ENCODE data around the gene HIPK2. TPM values are rescaled to one million over a fixed set of nuclear protein-coding genes. Genes with fewer than 3 reads are reported as not detected.

Gene HIPK2
- total and polyA plus RNA-seq, 7 donors = 18.1 to 166 (median 78.5) TPM

DNA sequence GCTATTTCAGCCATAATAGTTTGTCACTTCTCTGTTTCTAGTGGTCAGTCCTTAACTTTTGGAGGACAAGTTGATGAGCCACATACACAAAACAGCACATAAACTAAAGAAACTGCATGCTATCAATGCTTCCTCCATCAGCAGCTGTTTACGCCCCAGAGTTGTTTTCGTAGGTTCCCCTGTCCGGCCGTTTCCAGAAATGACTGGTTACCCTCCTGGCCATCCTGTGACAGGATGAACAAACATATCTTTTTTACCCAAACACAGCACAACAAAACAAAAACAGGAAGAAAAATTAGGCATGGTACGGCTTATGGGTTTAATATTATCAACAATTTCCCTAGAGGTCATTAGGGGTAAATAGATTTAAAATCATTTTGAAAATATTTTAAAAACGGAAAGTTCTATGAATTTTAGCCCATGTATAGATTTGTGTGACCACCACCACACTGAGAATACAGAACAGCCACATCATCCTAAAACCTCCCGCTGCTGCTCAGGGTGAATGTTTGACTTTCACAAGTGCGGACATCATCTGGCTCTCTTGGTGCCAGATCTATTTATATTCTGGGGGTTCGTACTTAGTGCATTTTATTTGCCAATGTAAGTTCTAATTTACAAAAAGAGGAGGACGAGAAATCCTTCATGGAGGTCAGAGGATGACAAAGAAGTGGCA is 74.8 kb downstream of the HIPK2 start:
- WGBS, 3 donors = 36 to 41% (median 37%) methylated on average over 10 of the region's 10 CpGs
- peaks cover 41% of the 10 kb centered on the region for H3K4me1 ChIP-seq
- TF ChIP-seq, protein P1, sequence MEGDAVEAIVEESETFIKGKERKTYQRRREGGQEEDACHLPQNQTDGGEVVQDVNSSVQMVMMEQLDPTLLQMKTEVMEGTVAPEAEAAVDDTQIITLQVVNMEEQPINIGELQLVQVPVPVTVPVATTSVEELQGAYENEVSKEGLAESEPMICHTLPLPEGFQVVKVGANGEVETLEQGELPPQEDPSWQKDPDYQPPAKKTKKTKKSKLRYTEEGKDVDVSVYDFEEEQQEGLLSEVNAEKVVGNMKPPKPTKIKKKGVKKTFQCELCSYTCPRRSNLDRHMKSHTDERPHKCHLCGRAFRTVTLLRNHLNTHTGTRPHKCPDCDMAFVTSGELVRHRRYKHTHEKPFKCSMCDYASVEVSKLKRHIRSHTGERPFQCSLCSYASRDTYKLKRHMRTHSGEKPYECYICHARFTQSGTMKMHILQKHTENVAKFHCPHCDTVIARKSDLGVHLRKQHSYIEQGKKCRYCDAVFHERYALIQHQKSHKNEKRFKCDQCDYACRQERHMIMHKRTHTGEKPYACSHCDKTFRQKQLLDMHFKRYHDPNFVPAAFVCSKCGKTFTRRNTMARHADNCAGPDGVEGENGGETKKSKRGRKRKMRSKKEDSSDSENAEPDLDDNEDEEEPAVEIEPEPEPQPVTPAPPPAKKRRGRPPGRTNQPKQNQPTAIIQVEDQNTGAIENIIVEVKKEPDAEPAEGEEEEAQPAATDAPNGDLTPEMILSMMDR (IDR thresholded peaks at IDR 0.05) = no peak
- peak overlapping the region; percentile 48 for H3K27ac ChIP-seq
- DNase-seq (no peak), ATAC-seq (peak; percentile 55 to 79 (median 66))
- intact Hi-C loops (cut with DNase I) = no loop called here
- H3K27me3 ChIP-seq (ENCODE audit: insufficient read depth in 3 of 3, low read length in 2 of 3) = no peaks in the 10 kb centered on the region
- no peaks in the 10 kb centered on the region for H3K9me3 ChIP-seq
- H3K4me3 ChIP-seq = no peak overlapping the region
- H3K36me3 ChIP-seq (ENCODE audit: insufficient read depth in 1 of 2, low read depth in 1 of 2) = peaks cover 0 to 17% of the 10 kb centered on the region in 2 donors

DNA sequence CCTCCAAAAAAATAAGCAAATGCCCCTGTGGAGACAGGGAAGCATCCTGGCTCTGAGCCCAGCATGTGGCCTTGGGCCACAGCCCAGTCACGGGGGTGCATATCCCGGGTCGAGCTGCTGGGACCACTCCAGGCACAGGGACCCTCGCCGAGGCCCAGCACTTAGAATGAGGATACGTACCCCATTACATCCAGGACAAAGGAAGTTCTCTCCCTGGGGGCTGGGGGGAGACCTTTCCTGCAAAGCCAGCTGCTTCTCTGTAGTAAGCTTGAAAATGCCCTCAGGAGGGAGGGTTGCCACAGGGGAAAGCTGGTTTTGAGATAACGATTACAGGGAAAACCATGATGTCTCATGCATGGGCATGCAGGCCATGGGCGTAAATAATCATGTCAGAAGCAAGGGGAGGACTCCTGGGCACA is 75.5 kb downstream of the HIPK2 start:
- Histone ChIP-seq H3K27me3 (ENCODE audit: insufficient read depth in 3 of 3, low read length in 2 of 3) (no peaks in the 10 kb centered on the region), H3K27ac (peak overlapping the region; percentile 48), H3K4me3 (no peak overlapping the region), H3K9me3 (no peaks in the 10 kb centered on the region), H3K4me1 (peaks cover 40% of the 10 kb centered on the region), H3K36me3 (ENCODE audit: insufficient read depth in 1 of 2, low read depth in 1 of 2) (peaks cover 0 to 13% of the 10 kb centered on the region in 2 donors)
- DNase-seq = no peak
- 23 to 31% (median 31%) methylated on average over 8 of the region's 8 CpGs for WGBS, 3 donors
- TF ChIP-seq, protein P1 (IDR thresholded peaks at IDR 0.05) = no peak
- intact Hi-C loops (cut with DNase I) = no loop called here
- ATAC-seq = no peak

DNA sequence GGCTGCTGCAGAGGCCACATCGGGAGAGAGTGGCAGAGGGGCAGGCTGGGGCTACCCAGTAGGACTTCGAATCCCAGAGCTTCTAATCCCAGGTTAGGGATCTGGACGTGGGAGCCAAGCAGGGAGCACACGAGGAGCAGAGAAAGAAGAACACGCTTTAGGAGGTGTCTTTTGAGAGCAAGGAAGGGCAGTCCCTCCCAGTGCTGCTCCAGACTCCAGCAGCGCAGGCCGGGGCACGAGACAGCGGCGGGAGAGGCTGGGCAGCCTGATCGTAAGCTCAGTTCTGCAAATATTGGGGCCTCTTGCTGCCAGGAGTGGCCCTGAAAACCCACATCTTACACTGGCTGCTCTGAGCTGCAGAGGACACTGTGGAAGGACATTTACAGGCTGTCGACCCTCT is 75.9 kb downstream of the HIPK2 start:
- H3K4me1 ChIP-seq = peaks cover 36% of the 10 kb centered on the region
- DNase-seq = no peak
- 57 to 74% (median 59%) methylated on average over 12 of the region's 12 CpGs for WGBS, 3 donors
- intact Hi-C loops (cut with DNase I) = no loop called here
- no peak overlapping the region for H3K4me3 ChIP-seq
- no peaks in the 10 kb centered on the region for H3K27me3 ChIP-seq (ENCODE audit: insufficient read depth in 3 of 3, low read length in 2 of 3)
- H3K9me3 ChIP-seq = no peaks in the 10 kb centered on the region
- H3K36me3 ChIP-seq (ENCODE audit: insufficient read depth in 1 of 2, low read depth in 1 of 2) = peaks cover 0 to 13% of the 10 kb centered on the region in 2 donors
- no peak for ATAC-seq
- H3K27ac ChIP-seq = peak overlapping the region; percentile 27
- TF ChIP-seq, protein P1 (IDR thresholded peaks at IDR 0.05) = no peak

DNA sequence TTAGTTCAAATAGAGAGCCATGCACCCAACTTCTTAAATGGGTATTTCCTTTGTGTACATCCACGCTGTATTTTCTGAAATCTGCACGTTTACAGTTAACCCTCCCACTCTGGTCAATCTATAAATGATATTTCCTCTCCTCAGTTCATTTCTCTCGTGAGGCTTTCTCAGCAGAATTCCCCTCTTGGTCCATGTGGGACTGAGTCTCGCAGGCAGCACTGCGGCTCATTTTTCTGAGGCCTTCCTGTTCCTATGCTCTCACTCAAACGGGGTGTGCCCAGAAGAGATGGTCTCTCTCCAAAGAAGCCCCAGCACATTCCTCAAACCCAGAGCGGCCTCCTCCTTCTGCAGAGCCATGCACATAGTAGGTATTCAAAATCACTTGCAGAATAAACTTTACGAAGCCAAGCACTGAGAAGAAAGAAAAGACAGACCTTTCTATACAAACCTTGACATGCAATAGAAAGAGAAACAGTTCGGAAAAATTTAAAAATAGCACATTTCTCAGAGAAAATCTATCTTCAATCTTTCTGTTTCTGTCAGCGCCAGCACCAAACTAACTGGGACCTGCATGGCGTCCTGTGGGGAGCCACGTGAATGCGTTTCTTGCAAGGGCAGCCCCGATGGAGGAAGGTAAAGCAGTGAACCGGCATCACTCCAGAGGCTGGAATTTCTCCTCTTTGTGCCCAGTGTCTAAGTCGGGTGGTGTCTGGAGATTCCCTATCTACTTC is 77.1 kb downstream of the HIPK2 start:
- no peaks in the 10 kb centered on the region for H3K27me3 ChIP-seq (ENCODE audit: insufficient read depth in 3 of 3, low read length in 2 of 3)
- H3K27ac ChIP-seq = no peak overlapping the region
- WGBS, 3 donors = 81 to 85% (median 84%) methylated on average over 16 of the region's 16 CpGs
- TF ChIP-seq, protein P1 (IDR thresholded peaks at IDR 0.05) = no peak
- DNase-seq = no peak
- peaks cover 28% of the 10 kb centered on the region for H3K4me1 ChIP-seq
- intact Hi-C loops (cut with DNase I) = no loop called here
- H3K9me3 ChIP-seq = no peaks in the 10 kb centered on the region
- H3K4me3 ChIP-seq = no peak overlapping the region
- no peak for ATAC-seq
- H3K36me3 ChIP-seq (ENCODE audit: insufficient read depth in 1 of 2, low read depth in 1 of 2) = peaks cover 0 to 11% of the 10 kb centered on the region in 2 donors

Measured in psoas muscle (tissue), 8 donors.